Stimulated activated CD8-positive, alpha-beta memory T cell treated with anti-CD3 and anti-CD28 coated beads, Interleukin-4, amount 100 ng/mL, for 1 hour (primary cell): ENCODE data around the gene MNDA.
A peak's percentile ranks its signal among the peaks of the same experiment; 100 is the strongest.

Experiments
- DNase-seq, 2 donors: peaks; one replicate each; pipeline ENCODE4 v3.0.0-alpha.2; 2020; ENCODE audit warnings: low read depth in 2 of 2, low spot score in 1 of 2

The MNDA gene

DNA sequence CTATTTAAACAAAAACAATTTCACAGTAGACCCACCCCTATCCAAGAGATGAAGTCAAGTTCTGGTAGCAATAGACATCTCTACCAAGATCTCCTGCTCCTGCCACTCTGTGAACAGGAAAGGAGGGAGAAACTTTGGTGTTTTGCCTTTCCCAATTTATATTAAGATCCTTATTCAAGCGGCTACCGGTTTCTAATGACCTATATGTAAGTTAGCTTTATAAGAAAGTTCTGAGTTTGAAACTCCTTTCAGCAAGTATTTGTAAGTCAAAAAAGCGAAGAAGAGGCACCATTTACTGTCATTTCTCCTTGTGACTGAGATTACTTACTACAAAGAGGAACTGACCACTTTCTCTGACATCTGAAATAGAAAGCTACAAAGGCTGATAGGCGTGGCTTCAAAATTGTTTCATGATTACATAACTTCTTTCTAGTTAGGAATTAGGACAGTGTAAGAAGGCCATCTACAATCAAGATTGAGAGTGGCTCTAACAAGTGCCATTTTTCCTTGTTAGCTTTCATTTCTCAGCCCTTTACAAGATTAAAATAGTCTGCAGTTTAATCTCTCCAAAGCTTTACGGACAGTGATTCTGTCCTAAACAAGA, at the start of gene MNDA:
TSS of gene MNDA (plus strand) at position 448 of the 604 bp plus-strand sequence. CDS start 10,803 bp downstream, outside the sequence.
- no peak for DNase-seq

DNA sequence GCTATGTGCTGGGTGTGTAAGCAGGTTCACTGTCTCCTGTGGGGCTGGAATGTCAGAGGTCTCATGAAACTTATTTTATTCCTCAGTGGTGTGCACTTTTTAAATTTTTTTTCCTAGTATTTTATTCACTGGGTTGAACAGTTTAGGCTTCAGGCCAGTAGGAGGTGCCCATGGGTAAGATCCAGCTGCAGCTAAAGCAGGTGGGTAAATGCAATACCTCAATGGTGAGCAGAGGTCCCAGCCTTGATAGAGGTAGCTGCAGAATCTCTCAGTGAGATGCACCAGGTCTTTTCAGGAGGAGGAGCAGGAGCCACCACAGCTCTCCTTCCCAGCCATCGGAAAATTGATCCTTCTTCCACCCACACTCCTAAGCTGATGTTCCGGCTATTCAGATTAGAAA, 37.5 kb upstream of the MNDA start:
- peak in 1 of 2 donors; percentile 11 for DNase-seq

DNA sequence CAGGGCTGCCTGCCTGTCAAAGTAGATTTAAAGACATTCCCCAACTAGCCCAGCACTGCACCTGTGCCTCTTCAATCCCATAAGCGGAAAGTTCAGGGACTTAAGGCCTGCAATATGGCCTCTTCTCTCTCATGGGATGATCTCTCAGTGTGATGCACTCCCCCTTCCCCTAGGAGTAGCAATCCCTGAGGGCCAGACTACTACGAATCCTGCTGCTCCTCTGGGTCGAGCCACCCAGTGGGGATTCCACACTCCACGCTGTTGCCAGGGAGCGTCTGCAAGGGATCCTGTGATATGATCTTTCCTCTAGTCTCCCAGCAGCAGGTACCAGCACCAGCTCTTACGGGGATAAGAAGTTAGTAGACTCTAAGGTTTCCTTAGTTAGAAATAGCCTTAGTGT, 36.9 kb upstream of the MNDA start:
- no peak for DNase-seq

DNA sequence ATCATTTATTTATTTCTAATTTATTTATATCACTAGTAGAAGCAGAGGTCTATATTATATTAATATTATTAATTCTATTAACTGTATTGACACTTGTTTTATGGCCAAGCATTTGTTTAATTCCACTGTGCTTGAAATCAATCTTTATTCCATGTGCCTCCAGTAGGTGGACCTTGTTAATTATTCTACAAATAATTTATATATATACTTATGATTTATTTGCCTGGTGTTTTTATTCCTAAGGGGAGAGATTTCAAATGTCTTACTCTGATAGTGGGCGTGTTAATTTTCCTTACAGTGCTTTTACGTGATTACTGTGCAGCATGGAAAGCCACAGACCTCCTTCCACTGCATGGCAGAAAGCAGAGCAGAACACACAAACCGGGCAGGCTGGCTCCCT, 32.6 kb upstream of the MNDA start:
- DNase-seq = no peak

DNA sequence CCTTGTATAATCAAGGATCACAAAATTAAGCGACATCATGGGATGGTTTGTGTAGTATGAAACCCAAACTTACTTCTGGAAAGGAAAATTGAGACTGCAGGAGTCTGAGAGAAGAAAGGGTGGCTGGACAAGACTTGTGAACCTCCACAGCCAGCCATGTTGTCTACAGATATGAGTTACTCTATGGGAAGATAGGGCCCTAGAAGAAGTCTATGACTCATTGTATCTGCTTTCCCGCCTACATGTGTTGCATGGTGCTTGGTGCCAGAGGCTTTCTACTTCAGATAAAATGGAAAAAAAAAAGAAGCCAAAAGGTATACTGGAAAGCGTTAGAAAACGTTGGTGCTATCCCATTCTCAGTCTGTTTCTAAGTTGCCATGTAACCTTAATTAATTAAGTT, 31.5 kb upstream of the MNDA start:
- DNase-seq = no peak

DNA sequence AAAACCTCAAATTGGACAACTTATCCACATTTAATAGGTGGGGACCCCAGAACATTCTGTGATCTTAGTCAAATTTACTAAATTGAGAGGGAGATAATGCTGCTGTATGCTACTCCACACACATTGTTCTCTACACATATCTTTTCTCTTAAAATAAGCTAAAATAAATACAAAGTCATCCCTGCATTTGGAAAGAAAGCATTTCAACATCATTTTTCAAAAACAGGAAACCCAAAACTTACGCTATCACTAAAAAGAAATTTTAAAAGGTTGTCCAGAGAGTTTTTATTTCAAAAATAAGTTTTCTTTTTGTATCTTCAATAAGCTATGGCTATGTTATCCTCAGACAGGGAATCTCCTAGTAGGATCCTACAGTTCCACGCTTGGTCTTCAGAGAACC, 30.6 kb upstream of the MNDA start:
- no peak for DNase-seq

DNA sequence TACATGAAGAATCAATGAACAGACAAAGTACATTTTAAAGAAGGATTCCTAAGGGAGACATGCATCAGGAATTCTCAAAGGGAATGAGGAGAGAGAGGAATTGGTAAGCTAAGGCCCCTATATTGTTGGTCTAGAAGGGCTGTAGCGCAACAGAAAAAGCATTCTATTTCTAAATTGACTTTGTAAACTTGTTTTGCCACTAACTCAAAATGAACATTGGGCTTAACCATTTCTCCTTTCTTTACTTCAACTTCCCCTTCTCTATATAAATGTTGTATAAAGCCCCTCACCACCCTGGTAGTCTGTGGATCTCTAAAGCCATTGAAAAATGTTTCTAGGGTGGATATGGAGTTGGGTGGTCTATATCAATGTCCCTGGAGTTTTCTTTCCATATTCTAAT, 29.8 kb upstream of the MNDA start:
- DNase-seq = no peak

DNA sequence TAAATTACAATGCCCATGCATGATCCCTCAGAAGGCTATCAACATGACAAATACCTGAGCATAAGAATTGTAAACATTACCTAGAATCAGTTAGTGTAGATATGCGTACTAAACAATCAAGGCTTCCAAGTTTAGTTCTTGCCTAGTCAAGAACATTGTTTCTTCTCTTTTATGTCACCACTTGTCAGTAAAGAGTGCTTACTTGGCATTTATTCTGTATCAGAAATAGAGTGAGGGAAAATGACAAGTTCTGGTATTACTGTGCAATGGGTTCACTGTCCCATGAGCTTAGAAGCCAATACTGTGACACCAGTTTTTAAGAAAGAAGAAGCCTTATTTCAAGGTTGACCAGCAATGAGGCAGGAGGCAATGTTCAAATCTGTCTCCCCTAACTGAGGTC, 27.5 kb upstream of the MNDA start:
- no peak for DNase-seq

DNA sequence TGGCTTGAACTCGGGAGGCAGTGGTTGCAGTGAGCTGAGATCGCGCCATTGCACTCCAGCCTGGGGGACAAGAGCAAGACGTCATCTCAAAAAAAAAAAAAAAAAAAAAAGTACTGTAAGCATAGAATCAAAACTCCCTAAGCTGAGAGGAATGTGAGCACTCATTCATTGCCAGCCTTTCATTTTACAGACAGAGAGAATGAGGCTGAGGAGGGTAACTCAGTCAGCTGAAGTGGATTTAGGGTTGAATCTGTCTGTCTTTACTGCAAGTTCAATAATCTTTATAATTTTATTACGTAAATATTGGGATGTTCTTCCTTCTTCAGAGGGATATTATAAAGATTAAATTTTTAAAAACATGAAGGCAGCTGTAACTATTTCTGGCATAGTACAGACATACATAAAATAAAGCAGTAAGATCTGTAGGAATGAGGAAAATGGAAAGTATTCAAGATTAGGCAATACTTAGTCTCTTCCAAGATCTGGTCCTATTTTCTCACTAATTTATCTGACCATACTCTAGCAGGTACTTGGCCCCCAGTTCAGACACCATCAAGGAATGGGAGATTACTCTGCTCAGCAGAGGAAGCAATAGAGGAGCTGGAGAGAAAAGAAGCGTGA, 24.1 kb upstream of the MNDA start:
- no peak for DNase-seq

DNA sequence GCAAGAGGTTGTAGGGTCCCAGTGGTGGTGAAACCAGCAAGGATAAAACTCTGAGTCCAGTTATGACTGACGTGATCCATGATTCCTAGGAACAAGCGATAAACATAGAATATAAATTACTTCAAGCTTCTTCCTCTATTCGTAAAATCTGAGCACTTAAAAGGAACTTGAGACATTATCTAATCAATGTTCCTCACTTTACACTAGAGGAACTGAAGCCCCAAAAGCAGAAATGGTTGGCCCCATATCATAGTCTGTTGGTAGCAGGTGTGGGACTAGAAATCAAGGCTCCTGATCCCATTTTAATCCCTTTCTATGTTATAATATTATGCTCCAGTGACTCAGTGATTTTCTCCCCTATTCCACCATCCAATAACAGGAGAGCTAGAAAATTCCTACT, 21.9 kb upstream of the MNDA start:
- no peak for DNase-seq

DNA sequence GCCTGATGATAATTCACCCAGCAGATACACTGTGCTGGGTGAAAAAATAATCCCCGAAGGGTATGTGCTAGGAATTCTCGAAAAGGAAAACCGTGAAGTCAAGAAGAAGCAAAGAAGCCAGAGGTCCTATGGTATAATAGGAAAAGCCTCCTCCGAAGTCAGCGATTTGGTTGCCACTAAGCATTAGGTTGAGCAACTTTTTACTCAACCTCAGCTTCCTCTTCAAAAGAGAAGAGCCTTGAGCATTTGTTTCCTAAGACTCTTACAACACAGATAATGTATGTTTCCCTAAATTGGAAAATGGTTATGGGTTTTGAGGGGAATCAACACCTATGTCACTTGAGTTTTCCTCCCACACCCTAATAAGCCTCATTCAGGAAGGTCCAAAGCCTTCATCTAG, 21.3 kb upstream of the MNDA start:
- DNase-seq = no peak

DNA sequence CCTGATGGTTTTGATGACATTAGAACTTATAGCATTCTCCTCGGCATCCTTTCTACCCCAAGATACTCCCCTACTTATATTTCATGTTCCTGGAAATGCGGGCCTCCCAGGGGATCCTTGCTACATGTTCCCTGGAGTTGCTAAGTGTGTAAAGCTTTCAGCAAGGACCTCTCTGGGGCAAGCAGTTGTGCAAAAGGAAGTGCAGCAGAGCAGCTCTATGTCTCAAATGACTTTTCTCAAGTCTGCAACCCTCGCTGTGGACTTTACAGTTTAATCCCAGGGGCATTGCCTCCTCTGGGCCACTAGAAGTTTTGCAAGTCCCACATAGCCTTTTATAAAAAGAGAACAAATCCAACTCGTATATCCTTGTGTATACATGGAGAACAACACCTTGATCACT, 20.8 kb upstream of the MNDA start:
- no peak for DNase-seq

DNA sequence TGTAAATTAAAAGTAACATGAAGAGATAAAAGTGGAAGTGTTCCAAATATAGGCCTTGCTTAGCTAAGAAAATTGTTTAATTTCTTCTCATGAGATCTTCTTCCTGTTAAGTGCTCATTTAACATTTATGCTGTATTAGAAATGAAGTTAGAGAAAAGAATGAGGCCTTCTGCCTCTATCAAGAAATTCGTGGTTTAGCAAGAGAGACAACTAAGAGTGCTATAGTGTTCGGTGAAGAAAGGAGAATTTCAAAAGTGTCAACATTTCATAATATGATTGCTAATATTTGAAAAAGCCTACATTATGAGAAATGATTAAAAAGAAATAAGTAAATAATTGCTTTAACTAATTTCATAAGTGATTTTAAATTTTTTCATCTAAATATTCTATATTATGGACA, 18.8 kb upstream of the MNDA start:
- no peak for DNase-seq

DNA sequence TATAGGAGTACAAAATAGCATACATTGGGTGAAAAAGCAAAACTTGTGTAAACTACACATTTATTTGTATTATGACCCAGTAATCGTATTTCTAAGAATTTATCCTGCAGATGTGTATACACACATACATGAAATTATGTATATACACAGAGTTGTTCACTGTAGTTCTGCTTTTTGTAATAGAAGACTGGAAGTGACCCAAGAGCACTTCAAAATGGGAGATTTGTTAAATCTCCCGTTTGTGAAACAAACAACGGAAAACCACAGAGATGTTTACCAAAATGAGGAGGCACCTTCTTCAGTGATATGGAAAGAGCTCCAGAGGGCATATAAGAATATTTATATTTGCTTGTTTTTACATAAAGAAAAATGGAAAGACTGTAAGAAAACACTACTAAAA, 18.0 kb upstream of the MNDA start:
- no peak for DNase-seq

DNA sequence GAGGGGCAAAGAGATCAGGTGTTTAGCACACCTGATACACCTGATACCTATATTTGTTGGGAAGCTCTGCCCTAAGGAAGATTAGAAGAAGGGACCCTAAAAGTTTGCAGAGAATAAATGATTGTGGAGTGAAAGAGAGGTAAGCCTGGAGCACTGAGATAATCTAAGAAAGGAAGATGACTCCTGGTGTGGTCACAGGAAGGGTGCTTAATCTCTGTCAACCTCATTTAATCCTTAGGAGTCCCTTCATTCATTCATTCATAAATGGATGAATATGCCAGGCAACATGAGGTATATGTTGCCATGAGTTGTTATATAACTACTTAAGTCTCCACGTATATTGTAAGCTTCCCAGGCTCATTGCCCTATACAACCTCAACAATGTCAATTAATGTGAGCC, 16.2 kb upstream of the MNDA start:
- no peak for DNase-seq

DNA sequence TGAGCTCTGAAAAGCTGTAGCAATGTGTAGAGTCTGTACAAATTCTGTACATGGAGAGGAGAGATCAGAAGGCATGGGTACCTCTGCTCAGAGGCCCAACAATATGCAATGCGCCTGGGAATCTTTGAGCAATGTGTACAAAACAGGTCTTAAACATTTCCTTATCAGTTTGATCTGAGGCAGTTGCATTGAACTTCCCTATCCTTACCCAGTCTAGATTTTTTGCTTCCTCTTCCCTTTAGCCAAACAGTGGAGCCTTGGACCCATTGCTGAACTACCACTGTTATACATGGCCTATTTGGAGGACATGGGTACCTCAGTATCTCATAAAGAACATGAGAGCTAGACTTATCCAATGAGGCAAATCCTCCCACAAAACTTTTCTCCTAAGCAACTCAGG, 12.6 kb upstream of the MNDA start:
- DNase-seq = no peak

DNA sequence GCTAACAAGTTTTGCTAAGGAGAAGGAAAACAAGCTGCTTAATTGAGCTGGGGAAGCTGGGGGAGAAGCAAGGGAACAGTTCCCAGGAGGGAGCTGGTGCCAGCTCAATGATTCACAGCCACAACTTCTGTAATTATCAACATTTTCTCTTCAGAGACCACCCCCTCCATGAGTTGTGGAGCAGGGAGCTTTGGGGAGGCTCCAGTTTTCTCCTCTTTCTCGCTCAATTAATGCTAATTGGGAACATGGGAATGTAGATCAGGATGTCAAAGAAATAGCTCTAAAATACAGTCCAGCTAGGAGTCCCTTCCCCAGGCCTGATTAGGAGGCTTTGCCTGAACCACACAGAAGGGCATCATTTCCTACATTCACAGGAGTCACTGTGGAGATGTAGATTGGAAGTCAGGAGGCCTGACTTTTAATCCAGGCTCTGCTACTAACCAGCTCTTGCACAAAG, 12.1 kb upstream of the MNDA start:
- DNase-seq = no peak

DNA sequence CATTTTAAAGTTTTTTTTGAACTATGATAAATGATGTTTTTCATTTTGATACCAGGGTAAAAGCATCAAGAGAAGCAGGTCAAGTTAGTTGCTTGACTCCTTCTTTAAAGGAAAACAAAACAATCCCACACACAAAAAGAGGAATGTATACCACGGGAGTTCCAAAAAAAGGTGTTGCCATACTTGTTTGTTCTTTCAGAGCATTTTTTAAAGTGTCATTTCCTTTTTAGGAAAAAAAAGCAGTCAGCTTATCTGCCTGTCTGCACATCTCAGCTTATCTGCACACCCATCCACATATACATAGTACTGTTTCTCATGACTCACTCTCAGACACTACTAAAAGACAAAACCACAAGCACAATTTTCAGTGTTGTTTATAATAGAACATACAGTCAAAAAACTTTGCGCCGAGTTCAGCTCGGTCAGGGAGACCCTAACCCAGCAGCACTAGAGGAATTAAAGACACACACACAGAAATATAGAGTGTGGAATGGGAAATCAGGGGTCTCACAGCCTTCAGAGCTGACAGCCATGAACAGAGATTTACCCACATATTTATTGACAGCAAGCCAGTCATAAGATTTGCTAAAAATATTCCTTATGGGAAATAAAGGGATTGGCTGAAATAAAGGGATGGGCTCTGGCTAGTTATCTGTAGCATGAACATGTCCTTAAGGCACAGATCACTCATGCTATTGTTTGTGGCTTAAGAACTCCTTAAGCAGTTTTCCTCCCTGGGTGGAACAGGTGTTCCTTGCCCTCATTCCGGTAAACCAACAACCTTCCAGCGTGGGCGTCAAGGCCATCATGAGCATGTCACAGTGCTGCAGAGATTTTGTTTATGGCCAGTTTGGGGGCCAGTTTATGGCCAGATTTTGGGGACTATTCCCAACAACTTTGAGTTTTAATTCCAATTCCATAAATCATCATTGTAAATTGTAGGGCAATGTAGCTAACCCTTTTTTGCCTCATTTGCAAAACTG, 11.4 kb upstream of the MNDA start:
- DNase-seq = no peak

DNA sequence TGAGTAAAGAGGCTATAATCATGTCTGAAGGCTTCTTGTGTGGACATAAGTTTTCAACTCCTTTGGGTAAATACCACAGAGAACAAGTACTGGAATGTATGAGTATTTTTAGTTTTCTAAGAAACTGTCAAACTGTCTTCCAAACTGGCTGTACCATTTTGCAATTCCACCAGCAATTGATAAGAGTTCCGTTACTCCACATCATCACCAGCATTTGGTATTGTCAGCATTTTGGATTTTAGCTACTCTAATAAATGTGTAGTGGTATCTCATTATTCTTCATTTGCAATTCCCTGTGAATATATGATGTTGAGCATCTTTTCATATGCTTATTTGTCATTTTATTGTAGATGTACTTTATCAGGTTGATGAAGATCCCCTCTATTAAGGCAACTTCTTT, 9.4 kb upstream of the MNDA start:
- no peak for DNase-seq

DNA sequence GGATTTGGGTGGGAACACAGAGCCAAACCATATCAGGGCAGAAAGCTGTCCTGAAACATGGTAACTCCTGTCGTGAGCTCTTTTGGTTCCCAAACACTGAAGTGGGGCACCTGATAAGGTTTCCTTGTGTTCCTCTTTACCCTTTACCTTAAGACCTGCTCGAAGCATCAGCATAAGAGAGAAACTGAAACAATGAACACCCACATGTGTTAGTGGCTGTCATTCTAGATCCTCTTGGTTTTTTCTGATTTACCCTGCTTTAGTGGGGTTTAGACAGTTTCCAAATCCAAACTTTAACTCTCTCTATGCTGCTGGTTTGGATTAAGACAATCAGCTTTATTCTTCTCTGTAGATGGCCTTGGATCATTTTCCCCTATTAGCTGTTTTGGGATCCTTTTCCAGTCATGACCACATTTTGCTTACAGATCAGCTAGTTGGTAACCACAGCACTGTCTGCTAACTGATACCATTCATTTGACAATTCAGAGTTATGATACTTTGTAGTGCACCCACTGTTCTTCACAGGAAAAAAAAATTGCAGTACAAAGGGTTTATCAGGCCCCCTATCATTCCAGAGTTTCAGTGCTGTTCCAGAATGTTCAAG, 975 bp upstream of the MNDA start:
- DNase-seq = no peak

DNA sequence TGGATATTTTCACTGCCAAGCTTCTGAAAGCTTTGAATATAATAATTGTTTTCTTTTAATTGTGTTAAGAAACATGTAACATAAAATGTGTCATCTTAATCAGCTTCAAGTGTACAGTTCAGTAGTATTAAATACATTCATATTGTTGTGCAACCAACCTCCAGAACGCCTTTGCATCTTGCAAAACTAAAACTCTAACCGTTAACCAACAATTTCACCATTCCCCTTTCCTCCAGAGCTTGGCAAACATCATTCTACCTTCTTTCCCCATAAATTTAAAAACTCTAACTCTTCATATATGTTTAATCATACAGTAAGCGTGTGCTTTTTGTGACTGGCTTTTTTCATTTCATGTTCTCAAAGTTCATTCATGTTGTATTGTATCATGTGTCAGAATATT, 2.1 kb downstream of the MNDA start:
- no peak for DNase-seq

DNA sequence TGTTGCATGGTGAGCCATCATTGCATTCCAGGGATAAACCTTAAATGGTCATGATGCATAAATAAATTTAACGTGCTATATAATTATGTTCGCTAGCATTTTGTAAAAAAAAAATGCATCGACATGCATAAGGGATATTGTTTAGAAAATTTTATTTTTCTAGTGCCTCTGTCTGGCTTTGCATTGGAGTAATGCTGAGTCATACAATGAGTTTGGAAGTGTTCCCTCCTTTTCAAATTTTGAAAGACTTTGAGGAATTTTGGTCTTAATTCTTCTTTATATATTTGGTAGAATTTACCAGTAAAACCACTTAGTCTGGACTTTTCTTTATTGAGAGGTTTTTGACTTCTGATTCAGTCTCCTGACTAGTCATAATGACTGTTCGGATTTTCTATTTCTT, 4.9 kb downstream of the MNDA start:
- DNase-seq = no peak
